GM19193 (cell line): Measurements from ENCODE around the gene KCNIP1.

ENCODE experiments used
- POLR2A ChIP-seq: IDR thresholded peaks from 4 replicates; pipeline ENCODE4 v1.6.1; 2011; ENCODE audit not compliant: insufficient read depth, insufficient read length; ENCODE audit errors: extremely low read depth

Gene KCNIP1

GRCh38 chr5:170636801-170637477 is 133.1 kb downstream of the KCNIP1 start:
- TF ChIP-seq POLR2A: no peak

GRCh38 chr5:170638051-170638450 is 134.2 kb downstream of the KCNIP1 start:
- TF ChIP-seq POLR2A: no peak

- no peak for TF ChIP-seq POLR2A
These were observed 134.8 kb downstream of the KCNIP1 start for GRCh38 chr5:170638454-170639220.

GRCh38 chr5:170639221-170639925 is 135.6 kb downstream of the KCNIP1 start:
- no peak for TF ChIP-seq POLR2A

- TF ChIP-seq POLR2A: no peak
These were observed 137.1 kb downstream of the KCNIP1 start for GRCh38 chr5:170640731-170641588.

GRCh38 chr5:170641589-170642031 is 137.8 kb downstream of the KCNIP1 start:
- TF ChIP-seq POLR2A: no peak

- TF ChIP-seq POLR2A: no peak
These were observed 138.4 kb downstream of the KCNIP1 start for GRCh38 chr5:170642066-170642735.

GRCh38 chr5:170642776-170643436 is 139.1 kb downstream of the KCNIP1 start:
- no peak for TF ChIP-seq POLR2A

GRCh38 chr5:170643591-170643990 is 139.8 kb downstream of the KCNIP1 start:
- TF ChIP-seq POLR2A: no peak

GRCh38 chr5:170644501-170644900 is 140.7 kb downstream of the KCNIP1 start:
- no peak for TF ChIP-seq POLR2A

- TF ChIP-seq POLR2A: no peak
These were observed 144.7 kb downstream of the KCNIP1 start for GRCh38 chr5:170648541-170648940.

GRCh38 chr5:170650850-170651249 is 147.0 kb downstream of the KCNIP1 start:
- no peak for TF ChIP-seq POLR2A

- no peak for TF ChIP-seq POLR2A
These were observed 147.9 kb downstream of the KCNIP1 start for GRCh38 chr5:170651604-170652277.

GRCh38 chr5:170655476-170655875 is 151.7 kb downstream of the KCNIP1 start:
- TF ChIP-seq POLR2A: no peak

- TF ChIP-seq POLR2A: no peak
These were observed 152.1 kb downstream of the KCNIP1 start for GRCh38 chr5:170655920-170656319.
